Tibial nerve (tissue), 4 donors: ENCODE data around the gene PDZRN3. TPM values are rescaled to one million over a fixed set of nuclear protein-coding genes. Genes with fewer than 3 reads are reported as not detected.

Source experiments
- DNase-seq, 2 donors: peaks; one replicate each; pipeline ENCODE4 v3.0.0-alpha.2; 2019; ENCODE audit warnings: low spot score in 2 of 2
- H3K27ac ChIP-seq, 4 donors: fragments of 200-600 bp; sonication (generic) in 3 of 4; one replicate each; pipeline ENCODE4 v1.5.1; 2017 to 2019; ENCODE audit warnings: mild to moderate bottlenecking in 1 of 4
- H3K27me3 ChIP-seq, 2 donors: fragments of 200-600 bp; sonication (generic) in 1 of 2; one replicate each; pipeline versions ENCODE4 v1.5.1 to v1.6.0; 2017 to 2019
- H3K36me3 ChIP-seq, 3 donors: fragments of 200-600 bp; sonication (generic); one replicate each; pipeline ENCODE4 v1.5.1; 2018 to 2019
- H3K4me1 ChIP-seq, 4 donors: fragments of 200-600 bp; sonication (generic) in 3 of 4; one replicate each; pipeline ENCODE4 v1.5.1; 2017 to 2019
- H3K4me3 ChIP-seq, 4 donors: fragments of 200-600 bp; sonication (generic) in 3 of 4; one replicate each; pipeline ENCODE4 v1.5.1; 2017 to 2019; ENCODE audit warnings: mild to moderate bottlenecking in 1 of 4, moderate library complexity in 1 of 4
- H3K9me3 ChIP-seq, 4 donors: fragments of 200-600 bp; sonication (generic) in 3 of 4; one replicate each; pipeline ENCODE4 v1.5.1; 2017 to 2019
- EP300 ChIP-seq, 2 donors: sonication (generic); formaldehyde crosslinking; IDR thresholded peaks; one replicate each; pipeline ENCODE4 v1.6.1; 2017; ENCODE audit warnings: antibody characterized with exemption in 2 of 2, mild to moderate bottlenecking in 1 of 2
- POLR2A ChIP-seq, 2 donors: fragments of 450-650 bp; IDR thresholded peaks; one replicate each; pipeline ENCODE4 v1.6.1; 2017; ENCODE audit warnings: antibody characterized with exemption in 2 of 2, mild to moderate bottlenecking in 2 of 2, moderate library complexity in 2 of 2
- WGBS, 2 donors: methylation state at CpG; one replicate each; pipeline ENCODE4 v1.1.5; 2018; 5-methylcytosine and 5-hydroxymethylcytosine counted together
- total RNA-seq, 4 donors: library from RNA; depleted of rRNA; stranded (reverse); fragments of >200 nt; gene quantifications; one replicate each; pipeline ENCODE4 v1.1.0, GENCODE V29; 2016
- TF ChIP-seq, protein P1 (sequence below), 5 experiments: fragments of 200-600 bp in 3 of 5; fragments of 450-650 bp in 2 of 5; sonication (generic) in 3 of 5; IDR thresholded peaks; one replicate each; pipeline ENCODE4 v1.5.1; 2016 to 2019; ENCODE audit warnings: antibody characterized with exemption in 5 of 5, mild to moderate bottlenecking in 3 of 5, moderate library complexity in 2 of 5

Gene PDZRN3
- total RNA-seq, 4 donors from 2014 or later: 48.3 to 87.2 (median 64.3) TPM

DNA sequence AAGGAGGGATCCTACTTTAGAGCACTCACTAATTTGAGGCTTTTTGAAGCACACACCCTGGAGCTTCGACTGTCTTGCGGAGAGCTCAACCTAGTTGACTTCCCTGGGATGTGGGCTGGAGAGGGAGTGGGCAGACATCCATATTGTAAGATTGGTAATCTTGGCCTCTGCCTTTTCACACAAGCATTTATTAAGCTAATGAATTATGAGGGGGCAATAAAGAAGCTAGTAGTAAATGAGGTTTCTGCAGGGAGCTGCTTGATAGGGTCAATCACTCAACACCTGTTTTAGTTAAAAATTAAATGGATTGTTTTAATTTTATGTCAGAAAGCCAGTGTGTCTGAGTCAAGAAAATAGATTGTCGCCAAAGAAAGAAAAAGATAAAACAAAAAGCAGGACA, 76.3 kb downstream of the PDZRN3 start:
- H3K4me1 ChIP-seq: peaks cover 0 to 60% (median 22%) of the 10 kb centered on the region in 4 donors
- no peak for DNase-seq
- H3K27ac ChIP-seq: peak overlapping the region in 3 of 4 donors; percentile 10 to 83 (median 64)
- TF ChIP-seq POLR2A (IDR thresholded peaks at IDR 0.05) (no peak), EP300 (IDR thresholded peaks at IDR 0.05) (no peak)
- WGBS, 2 donors: 54 to 73% methylated on average over 3 of the region's 3 CpGs
- no peak overlapping the region for H3K4me3 ChIP-seq
- no peaks in the 10 kb centered on the region for H3K36me3 ChIP-seq
- H3K9me3 ChIP-seq: no peaks in the 10 kb centered on the region
- no peaks in the 10 kb centered on the region for H3K27me3 ChIP-seq

DNA sequence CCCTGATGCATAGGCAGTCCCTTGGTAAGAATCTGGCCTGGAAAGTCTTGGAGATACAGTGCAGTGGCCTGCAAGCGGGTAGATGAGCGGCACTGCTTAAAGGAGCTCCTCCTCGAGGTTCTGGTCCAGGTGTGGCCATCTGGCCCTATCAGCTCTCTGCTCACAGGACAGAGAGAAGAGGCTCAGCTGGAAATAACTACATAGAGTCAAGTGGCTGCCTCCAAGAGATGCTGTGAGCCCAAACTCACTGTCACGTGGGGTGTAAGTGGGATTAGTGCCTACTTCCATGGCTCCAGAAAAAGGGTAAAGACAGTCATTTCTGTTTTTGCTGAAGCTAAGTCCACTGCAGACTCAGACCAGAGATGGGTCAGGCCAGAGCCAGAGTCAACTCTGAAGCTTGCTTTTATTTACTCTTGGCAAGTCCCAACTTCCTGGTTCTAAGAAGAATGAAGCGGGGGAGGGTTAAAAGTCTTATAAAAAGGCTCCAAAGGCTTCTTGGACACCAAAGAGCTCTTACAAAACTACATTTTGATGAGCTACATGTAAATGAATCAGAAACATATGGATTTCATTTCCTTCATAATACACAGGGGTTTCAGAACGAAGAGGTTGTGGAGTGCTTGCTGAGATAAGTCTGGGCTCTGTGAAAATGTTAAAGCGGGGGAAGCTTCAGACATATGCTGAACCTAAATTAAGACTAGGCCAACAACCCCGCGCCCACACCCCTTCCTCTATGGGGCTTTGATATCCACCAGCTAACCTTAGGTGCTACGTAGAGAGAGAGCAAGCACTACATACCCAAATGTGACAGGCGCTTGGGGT, 77.1 kb downstream of the PDZRN3 start:
- no peaks in the 10 kb centered on the region for H3K9me3 ChIP-seq
- H3K27ac ChIP-seq: peak overlapping the region in 3 of 4 donors; percentile 10 to 83 (median 64)
- H3K36me3 ChIP-seq: no peaks in the 10 kb centered on the region
- no peak for DNase-seq
- 50 to 58% methylated on average over 11 of the region's 11 CpGs for WGBS, 2 donors
- H3K4me1 ChIP-seq: peaks cover 0 to 65% (median 24%) of the 10 kb centered on the region in 4 donors
- H3K4me3 ChIP-seq: no peak overlapping the region
- TF ChIP-seq, protein P1, sequence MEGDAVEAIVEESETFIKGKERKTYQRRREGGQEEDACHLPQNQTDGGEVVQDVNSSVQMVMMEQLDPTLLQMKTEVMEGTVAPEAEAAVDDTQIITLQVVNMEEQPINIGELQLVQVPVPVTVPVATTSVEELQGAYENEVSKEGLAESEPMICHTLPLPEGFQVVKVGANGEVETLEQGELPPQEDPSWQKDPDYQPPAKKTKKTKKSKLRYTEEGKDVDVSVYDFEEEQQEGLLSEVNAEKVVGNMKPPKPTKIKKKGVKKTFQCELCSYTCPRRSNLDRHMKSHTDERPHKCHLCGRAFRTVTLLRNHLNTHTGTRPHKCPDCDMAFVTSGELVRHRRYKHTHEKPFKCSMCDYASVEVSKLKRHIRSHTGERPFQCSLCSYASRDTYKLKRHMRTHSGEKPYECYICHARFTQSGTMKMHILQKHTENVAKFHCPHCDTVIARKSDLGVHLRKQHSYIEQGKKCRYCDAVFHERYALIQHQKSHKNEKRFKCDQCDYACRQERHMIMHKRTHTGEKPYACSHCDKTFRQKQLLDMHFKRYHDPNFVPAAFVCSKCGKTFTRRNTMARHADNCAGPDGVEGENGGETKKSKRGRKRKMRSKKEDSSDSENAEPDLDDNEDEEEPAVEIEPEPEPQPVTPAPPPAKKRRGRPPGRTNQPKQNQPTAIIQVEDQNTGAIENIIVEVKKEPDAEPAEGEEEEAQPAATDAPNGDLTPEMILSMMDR (IDR thresholded peaks at IDR 0.05): no peak
- TF ChIP-seq EP300 (IDR thresholded peaks at IDR 0.05): no peak
- H3K27me3 ChIP-seq: no peaks in the 10 kb centered on the region

DNA sequence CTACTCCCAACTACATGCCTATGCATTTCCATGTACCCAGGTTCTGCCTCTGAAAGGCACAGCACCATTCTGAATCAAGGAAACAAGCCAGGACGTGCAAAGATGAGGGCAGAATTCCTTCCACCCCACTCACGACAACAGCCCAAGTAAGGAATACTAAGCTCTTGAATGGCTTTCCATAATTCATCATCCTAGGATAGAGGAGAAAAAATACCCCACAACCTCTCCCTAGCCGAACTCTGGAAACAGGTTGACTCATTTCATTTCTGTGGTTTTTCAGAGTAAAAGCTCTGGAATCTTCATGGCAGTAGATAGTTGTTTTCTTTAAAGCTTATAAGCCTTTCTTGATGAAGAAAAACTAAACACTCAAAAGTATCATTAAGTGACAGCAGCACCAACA, 77.8 kb downstream of the PDZRN3 start:
- Histone ChIP-seq H3K4me3 (no peak overlapping the region), H3K9me3 (no peaks in the 10 kb centered on the region), H3K27ac (peak overlapping the region in 3 of 4 donors; percentile 10 to 83 (median 64)), H3K4me1 (peaks cover 0 to 61% (median 24%) of the 10 kb centered on the region in 4 donors), H3K36me3 (no peaks in the 10 kb centered on the region), H3K27me3 (no peaks in the 10 kb centered on the region)
- 47 to 49% methylated on average over 3 of the region's 3 CpGs for WGBS, 2 donors
- no peak for DNase-seq
- TF ChIP-seq, protein P1 (IDR thresholded peaks at IDR 0.05): no peak
- TF ChIP-seq EP300 (IDR thresholded peaks at IDR 0.05) (no peak), POLR2A (IDR thresholded peaks at IDR 0.05) (no peak)

DNA sequence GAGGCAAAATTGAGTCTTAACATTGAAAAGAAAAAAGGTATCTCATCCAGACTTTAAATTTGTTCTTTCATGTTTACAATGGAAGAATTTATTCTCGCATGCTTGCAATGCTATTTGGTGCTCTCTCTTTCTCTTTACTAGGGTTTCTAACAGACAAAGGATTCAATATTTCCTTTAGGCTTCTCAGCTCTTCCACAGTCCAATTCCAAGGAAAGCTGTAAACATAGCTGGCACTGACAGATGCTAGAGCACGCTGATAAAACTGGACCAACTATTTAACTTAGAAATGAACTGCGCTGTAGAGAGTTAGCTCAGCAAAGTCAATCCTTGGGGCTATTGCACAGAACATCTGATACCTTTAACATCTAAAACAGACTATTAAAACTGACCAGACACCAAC, 81.3 kb downstream of the PDZRN3 start:
- Histone ChIP-seq H3K27me3 (no peaks in the 10 kb centered on the region), H3K9me3 (no peaks in the 10 kb centered on the region), H3K4me1 (peaks cover 0 to 47% (median 22%) of the 10 kb centered on the region in 4 donors), H3K27ac (no peak overlapping the region), H3K4me3 (no peak overlapping the region), H3K36me3 (no peaks in the 10 kb centered on the region)
- DNase-seq: no peak
- WGBS, 2 donors: 46 to 60% methylated on average over 3 of the region's 3 CpGs
- no peak for TF ChIP-seq EP300 (IDR thresholded peaks at IDR 0.05)
- TF ChIP-seq, protein P1 (IDR thresholded peaks at IDR 0.05): no peak
- no peak for TF ChIP-seq POLR2A (IDR thresholded peaks at IDR 0.05)

DNA sequence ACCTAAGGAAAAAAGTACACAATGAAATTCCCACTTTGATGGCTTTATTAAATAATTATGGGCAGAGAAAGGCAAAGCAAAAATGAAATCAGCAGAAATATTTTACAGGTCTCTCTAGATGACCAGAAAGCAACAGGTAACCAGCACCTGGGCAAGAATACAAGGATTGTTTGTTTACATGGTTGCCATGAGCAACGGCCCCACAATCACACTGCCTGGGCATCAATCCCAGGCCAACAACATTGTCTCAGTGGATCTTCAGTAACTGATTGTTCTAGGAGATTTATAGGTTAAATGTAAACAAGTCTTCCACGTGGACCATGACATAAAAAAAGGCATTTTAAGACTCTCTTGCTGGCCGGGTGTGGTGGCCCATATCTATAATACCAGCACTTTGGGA, 82.6 kb downstream of the PDZRN3 start:
- H3K4me1 ChIP-seq: peaks cover 0 to 37% (median 13%) of the 10 kb centered on the region in 4 donors
- TF ChIP-seq EP300 (IDR thresholded peaks at IDR 0.05): no peak
- no peak for TF ChIP-seq POLR2A (IDR thresholded peaks at IDR 0.05)
- TF ChIP-seq, protein P1 (IDR thresholded peaks at IDR 0.05): no peak
- H3K36me3 ChIP-seq: no peaks in the 10 kb centered on the region
- no peaks in the 10 kb centered on the region for H3K9me3 ChIP-seq
- no peak for DNase-seq
- H3K27ac ChIP-seq: no peak overlapping the region
- no peak overlapping the region for H3K4me3 ChIP-seq
- 59 to 63% methylated on average over 3 of the region's 3 CpGs for WGBS, 2 donors
- H3K27me3 ChIP-seq: no peaks in the 10 kb centered on the region
